SH-SY5Y (cell line): ENCODE data around the gene KCNE1.

ENCODE experiments used
- GATA2 ChIP-seq: IDR thresholded peaks from 2 replicates; pipeline ENCODE4 v1.6.1; 2011; ENCODE audit warnings: mild to moderate bottlenecking, low read depth, low read length
- GATA3 ChIP-seq: IDR thresholded peaks from 2 replicates; pipeline ENCODE4 v1.6.1; 2011; ENCODE audit warnings: low read depth, mild to moderate bottlenecking, low read length, moderate library complexity

DNA sequence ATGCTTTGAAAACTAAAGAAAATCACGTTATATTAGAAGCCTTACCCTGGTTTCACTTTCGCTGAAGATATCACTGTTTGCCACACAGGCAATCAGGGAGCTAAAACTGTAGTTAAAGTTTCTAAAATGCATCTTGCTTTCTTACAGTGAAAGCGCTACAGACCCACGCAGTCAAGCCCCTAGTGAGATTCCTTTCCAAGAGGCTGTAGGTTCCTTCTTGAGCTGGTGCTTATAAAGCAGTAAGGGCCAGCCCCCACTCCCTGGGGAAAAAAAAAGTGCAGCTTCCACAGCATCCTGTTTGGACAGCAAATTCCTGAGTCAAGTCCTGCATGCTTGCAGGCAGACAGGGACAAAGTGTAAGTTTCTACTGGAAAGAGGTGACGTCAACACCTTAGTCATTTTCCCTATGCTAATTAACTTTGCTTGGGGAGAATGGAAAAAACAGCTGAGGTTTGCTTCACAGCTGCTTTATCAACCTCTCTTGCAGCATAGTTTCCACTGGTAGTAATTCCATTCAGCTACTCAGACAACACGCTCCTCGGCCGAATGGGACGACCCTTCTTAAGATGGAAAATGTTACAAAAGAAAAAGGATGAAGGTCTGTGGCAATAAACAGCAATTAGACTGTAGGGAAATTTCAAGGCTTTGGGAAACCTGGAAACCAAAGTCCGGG, 14.7 kb upstream of the KCNE1 start:
- TF ChIP-seq GATA2, result no peak
- no peak for TF ChIP-seq GATA3
